Epithelial cell of proximal tubule (primary cell): ENCODE results near the gene ETS2. TPM values are rescaled to one million over a fixed set of nuclear protein-coding genes. Genes with fewer than 3 reads are reported as not detected.
A peak's percentile ranks its signal among the peaks of the same experiment; 100 is the strongest.
"Not testable (repeated sequence)": the region's sequence is repeated elsewhere in the genome, so short reads cannot be mapped to it uniquely, and the experiment has no call there.

ENCODE experiments used
- DNase-seq: peaks from one replicate; pipeline ENCODE4 v3.0.0-alpha.2; 2011; ENCODE audit warnings: low read depth
- H3K4me3 ChIP-seq: 2 replicates; pipeline ENCODE4 v1.5.1; 2011; ENCODE audit warnings: low read depth, mild to moderate bottlenecking, low read length
- total RNA-seq: library from RNA; depleted of rRNA; stranded (reverse); fragments of >200 nt; gene quantifications from 2 replicates; pipeline ENCODE4 v1.2.3, GENCODE V29; 2015
- TF ChIP-seq, protein P1 (sequence below): conservative IDR thresholded peaks from 2 replicates; pipeline ENCODE4 v1.5.1; 2012; ENCODE audit warnings: low read depth, mild to moderate bottlenecking, low read length

ETS2 gene
- total RNA-seq, 1 donor from 2014 or later: 11.1 TPM

DNA sequence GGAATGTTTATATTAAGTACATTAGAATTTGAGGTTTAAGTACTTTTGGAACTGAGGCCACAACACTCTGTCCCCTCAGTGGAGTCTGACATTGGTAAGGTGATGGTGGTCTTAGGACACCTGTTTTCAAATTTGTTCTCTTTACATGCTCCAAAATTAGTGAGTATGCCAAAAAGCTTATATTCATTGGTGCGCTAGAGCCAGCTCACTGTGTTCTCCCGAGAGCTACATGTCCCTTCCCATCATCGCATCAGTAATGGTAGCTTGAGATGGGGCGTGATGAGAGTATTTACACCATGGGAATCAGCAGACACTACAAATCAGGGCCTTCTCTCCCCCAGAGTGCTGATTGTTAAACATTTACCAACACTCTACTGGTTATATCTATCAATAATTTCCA, 19.5 kb downstream of the ETS2 start:
- H3K4me3 ChIP-seq: no peak overlapping the region
- TF ChIP-seq, protein P1, sequence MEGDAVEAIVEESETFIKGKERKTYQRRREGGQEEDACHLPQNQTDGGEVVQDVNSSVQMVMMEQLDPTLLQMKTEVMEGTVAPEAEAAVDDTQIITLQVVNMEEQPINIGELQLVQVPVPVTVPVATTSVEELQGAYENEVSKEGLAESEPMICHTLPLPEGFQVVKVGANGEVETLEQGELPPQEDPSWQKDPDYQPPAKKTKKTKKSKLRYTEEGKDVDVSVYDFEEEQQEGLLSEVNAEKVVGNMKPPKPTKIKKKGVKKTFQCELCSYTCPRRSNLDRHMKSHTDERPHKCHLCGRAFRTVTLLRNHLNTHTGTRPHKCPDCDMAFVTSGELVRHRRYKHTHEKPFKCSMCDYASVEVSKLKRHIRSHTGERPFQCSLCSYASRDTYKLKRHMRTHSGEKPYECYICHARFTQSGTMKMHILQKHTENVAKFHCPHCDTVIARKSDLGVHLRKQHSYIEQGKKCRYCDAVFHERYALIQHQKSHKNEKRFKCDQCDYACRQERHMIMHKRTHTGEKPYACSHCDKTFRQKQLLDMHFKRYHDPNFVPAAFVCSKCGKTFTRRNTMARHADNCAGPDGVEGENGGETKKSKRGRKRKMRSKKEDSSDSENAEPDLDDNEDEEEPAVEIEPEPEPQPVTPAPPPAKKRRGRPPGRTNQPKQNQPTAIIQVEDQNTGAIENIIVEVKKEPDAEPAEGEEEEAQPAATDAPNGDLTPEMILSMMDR: no peak
- DNase-seq: no peak

DNA sequence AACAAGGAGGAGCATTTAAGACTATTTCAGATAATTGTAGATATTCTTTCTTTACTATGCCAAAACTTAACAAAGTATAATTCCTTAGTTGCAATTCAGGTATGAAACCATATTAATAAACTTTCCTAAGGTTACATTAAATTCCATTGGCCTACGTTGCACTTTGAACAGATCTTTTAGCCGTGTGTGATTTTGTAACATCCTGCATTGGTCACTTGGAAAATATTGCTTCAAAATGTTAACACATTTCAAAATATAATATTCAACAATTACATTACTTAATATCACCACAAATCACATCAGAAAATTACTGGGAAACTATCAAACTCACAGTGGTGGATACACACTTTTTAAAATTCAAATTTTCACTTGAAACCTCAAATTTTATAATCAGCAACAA, 20.2 kb downstream of the ETS2 start:
- TF ChIP-seq, protein P1: no peak
- DNase-seq: no peak
- no peak overlapping the region for H3K4me3 ChIP-seq

DNA sequence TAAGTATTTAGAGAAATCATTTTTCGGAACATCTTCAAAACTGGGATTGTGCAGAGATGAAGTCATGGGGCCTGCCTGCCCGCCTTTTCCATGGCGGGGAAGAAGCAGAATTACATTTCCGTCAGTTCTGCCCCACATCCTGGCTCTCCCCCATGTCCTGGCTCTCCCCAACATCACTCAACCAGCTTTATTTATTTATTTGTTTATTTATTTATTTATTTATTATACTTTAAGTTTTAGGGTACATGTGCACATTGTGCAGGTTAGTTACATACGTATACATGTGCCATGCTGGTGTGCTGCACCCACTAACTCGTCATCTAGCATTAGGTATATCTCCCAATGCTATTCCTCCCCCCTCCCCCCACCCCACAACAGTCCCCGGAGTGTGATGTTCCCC, 22.4 kb downstream of the ETS2 start:
- H3K4me3 ChIP-seq, DNase-seq: not testable (repeated sequence)

DNA sequence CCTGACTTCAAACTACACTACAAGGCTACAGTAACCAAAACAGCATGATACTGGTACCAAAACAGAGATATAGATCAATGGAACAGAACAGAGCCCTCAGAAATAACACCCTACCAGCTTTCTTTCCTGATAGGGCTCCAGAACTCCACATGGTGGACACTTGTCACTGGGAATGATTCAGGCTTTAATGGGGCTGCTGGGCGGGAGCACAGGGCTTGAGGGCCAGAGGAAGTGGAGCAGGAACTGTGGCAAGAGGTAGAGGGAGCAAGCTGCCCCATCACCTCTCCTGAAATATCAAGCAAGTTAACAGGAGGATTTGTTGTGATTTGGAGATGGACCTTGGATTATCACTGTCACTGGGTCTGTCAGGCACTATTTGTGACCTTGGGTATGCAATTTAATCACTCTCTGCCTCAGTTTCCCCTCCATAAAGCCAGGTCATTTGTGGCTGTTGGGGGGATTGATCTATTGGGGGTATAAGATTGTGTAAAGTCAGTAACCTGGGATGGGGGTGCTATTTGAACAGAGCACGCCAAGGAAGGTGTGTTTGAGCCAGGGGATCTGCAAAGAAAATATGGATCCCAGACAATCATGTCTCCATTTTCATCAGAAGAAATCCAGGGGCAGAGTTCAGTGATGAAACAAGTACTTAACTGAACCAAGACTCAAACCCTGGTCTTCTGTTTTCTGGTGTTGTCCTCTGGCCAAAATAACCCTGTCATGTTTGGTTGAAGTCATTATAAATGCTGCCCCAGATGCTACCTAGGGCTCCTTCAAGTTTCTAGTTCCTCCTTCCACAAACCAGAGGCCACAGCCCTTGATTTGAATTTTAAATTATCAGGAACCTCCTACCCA, 25.2 kb downstream of the ETS2 start:
- DNase-seq: no peak
- TF ChIP-seq, protein P1: no peak

DNA sequence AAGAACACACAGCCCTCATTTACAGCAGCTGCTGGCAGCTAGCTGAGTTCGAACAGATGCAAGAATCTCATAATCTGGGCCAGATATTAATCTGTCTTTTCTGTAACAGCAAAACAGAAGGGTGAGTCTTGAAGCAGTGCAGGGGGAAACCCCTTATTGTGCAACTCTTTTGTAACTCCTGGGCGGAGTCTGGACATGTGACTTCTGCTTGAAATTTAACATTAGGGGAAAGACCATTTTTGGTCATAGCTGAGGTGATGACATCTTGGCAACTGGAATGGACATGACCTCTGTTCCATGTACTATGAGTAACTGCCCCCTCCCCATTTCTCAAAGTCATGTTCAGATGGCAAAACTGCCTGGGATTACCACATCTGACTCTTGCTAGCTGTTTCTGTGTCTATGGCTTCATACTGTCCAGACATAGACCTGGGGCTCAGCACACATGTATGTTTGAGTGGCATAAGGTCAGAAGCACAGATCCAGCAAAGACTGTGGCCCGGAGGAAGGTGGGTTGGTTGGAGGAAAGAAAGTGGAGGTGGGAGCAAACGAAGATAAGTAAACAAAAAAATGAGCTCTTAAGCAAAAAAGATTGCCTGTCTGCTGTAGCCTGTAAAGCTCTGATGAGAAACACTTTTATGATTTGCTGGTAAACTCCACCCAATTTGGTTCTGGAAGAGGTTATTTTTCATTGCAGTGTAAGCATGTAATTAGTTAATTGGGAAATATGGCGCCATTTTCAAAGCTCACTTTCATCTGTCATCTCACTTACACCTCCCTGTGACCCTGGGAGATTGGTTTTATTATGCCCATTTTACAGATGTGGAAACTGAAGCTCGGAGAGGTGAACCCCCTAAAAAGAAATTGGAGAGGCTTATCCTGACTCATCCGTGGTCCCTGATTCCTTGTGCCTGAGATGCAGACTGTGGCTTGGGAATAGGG, 26.1 kb downstream of the ETS2 start:
- TF ChIP-seq, protein P1: no peak
- H3K4me3 ChIP-seq: no peak overlapping the region
- peak; percentile 100 for DNase-seq

More for the DNA sequence above, 25.2 kb downstream of the ETS2 start:
- H3K4me3 ChIP-seq: no peak overlapping the region

DNA sequence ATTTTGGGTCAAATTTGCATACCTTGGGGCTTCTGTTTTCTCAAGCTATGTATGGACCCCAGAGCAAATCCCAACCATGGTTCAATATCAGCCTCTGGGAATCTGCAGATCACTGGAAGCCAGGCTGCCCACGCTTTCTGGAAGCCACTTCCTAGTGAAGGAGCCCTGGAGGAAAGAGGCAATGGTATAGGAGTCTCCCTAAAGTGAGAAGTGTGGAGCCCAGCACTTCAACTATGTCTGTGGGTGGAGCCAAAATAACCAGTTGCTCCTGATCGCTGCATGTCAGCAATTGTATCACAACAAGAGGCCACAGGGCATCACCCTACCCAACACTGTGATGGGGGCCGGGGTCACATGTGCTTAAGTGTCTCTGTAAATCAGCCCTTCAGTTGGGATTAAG, 26.9 kb downstream of the ETS2 start:
- DNase-seq: no peak
- no peak overlapping the region for H3K4me3 ChIP-seq
- TF ChIP-seq, protein P1: no peak

DNA sequence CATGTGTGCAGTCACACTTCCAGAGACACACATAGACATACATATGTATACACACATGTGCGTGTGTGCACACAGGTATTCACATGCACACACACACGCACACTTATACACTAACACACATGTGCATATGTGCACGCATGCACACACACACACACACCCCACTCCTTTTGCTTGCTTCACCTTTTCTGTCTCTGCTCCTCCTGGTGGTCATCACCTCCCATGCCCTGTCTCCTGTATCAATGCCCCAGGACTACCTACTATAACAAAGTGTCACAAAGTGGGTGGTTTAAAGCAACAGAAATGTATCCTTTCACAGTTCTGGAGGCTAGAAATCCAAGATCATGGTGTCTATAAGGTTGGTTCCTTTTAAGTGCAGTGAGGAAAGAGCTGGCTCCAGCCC, 27.4 kb downstream of the ETS2 start:
- TF ChIP-seq, protein P1: peak; percentile 35
- H3K4me3 ChIP-seq: no peak overlapping the region
- no peak for DNase-seq
